H1 (cell line): Measurements from ENCODE around the gene HOGA1. TPM values are rescaled to one million over a fixed set of nuclear protein-coding genes. Genes with fewer than 3 reads are reported as not detected.

Experiments used
- CTCF ChIA-PET: fragments of 300-600 bp; sonication (Branson Sonifier 250); formaldehyde crosslinking; loops from one replicate; lab custom pipeline; 2021; ENCODE audit not compliant: partially characterized antibody; lab: Charles Lee
- POLR2A ChIA-PET: fragments of 300-600 bp; sonication (Branson Sonifier 250); formaldehyde crosslinking; loops from one replicate; lab custom pipeline; 2021; ENCODE audit warnings: inconsistent platforms; ENCODE audit not compliant: partially characterized antibody; lab: Charles Lee
- DNase-seq, 2 experiments: peaks; one replicate each; pipeline versions ENCODE4 v3.0.0 to v3.0.0-alpha.2; 2010 to 2022; ENCODE audit warnings: low spot score in 2 of 2, low read depth in 1 of 2, mixed read lengths in 1 of 2
- FAIRE-seq: peaks from 2 replicates; lab custom pipeline; 2011; peaks lifted over from hg19 to GRCh38; lab: Jason Lieb, UNC
- H2AFZ ChIP-seq: 2 replicates; pipeline ENCODE4 v1.8.1; 2012; ENCODE audit warnings: low read length, inconsistent platforms
- H2AK5ac ChIP-seq: 2 replicates; pipeline ENCODE4 v1.6.1; 2013; ENCODE audit warnings: low read depth, low read length
- H2BK120ac ChIP-seq: replicated peaks from 2 replicates; pipeline ENCODE3; 2013; ENCODE audit warnings: low read depth, low read length, inconsistent platforms
- H2BK12ac ChIP-seq: 2 replicates; pipeline ENCODE4 v1.6.1; 2013; ENCODE audit warnings: low read depth, low read length
- H2BK15ac ChIP-seq: 2 replicates; pipeline ENCODE4 v1.6.1; 2013; ENCODE audit warnings: low read length
- H2BK20ac ChIP-seq: 2 replicates; pipeline ENCODE4 v1.6.1; 2013; ENCODE audit warnings: low read length
- H2BK5ac ChIP-seq: 2 replicates; pipeline ENCODE4 v1.6.1; 2013; ENCODE audit warnings: low read depth, low read length
- H3K14ac ChIP-seq: 2 replicates; pipeline ENCODE4 v1.6.1; 2013; ENCODE audit warnings: inconsistent platforms; ENCODE audit not compliant: insufficient read length
- H3K18ac ChIP-seq: 2 replicates; pipeline ENCODE4 v1.6.1; 2013; ENCODE audit warnings: low read length; ENCODE audit errors: extremely low read depth
- H3K23ac ChIP-seq: 2 replicates; pipeline ENCODE4 v1.6.1; 2013; ENCODE audit warnings: inconsistent platforms; ENCODE audit not compliant: insufficient read length
- H3K23me2 ChIP-seq: 2 replicates; pipeline ENCODE4 v1.6.1; 2013; ENCODE audit warnings: low read depth, low read length
- H3K27ac ChIP-seq: 2 replicates; pipeline ENCODE4 v1.6.1; 2011; ENCODE audit warnings: low read depth, low read length, inconsistent platforms
- H3K27me3 ChIP-seq, 4 experiments: replicated peaks in 1 of 4; 1 replicate in 1 of 4; 2 replicates in 3 of 4; pipeline versions ENCODE4 v1.6.1 to v1.8.1; 2011 to 2013; ENCODE audit warnings: low read length in 3 of 4, mild to moderate bottlenecking in 3 of 4, inconsistent platforms in 2 of 4, mixed read lengths in 2 of 4, moderate library complexity in 1 of 4; ENCODE audit not compliant: control insufficient read depth in 3 of 4, insufficient read depth in 3 of 4; ENCODE audit errors: extremely low read depth in 1 of 4
- H3K36me3 ChIP-seq, 4 experiments: 2 replicates each; pipeline versions ENCODE4 v1.6.1 to v1.8.1; 2011 to 2013; ENCODE audit warnings: mild to moderate bottlenecking in 4 of 4, low read length in 3 of 4, moderate library complexity in 2 of 4, control low read depth in 1 of 4, inconsistent platforms in 1 of 4; ENCODE audit not compliant: insufficient read depth in 4 of 4, control insufficient read depth in 2 of 4
- H3K4ac ChIP-seq: replicated peaks from 2 replicates; pipeline ENCODE3; 2013; ENCODE audit warnings: low read length, low read depth, mixed read lengths, inconsistent platforms; ENCODE audit not compliant: insufficient read length
- H3K4me1 ChIP-seq, 4 experiments: replicated peaks in 1 of 4; 1 replicate in 1 of 4; 2 replicates in 3 of 4; pipeline versions ENCODE4 v1.6.1 to v1.8.1; 2011 to 2013; ENCODE audit warnings: low read length in 3 of 4, inconsistent platforms in 2 of 4, mixed read lengths in 1 of 4; ENCODE audit not compliant: insufficient read depth in 4 of 4, control insufficient read depth in 3 of 4
- H3K4me2 ChIP-seq, 2 experiments: 2 replicates each; pipeline versions ENCODE4 v1.6.1 to v1.8.1; 2011 to 2013; ENCODE audit warnings: low read depth in 2 of 2, low read length in 2 of 2, control low read depth in 1 of 2, inconsistent platforms in 1 of 2, mild to moderate bottlenecking in 1 of 2; ENCODE audit not compliant: insufficient read depth in 1 of 2
- H3K4me3 ChIP-seq, 4 experiments: fragments of 200-600, 300-600 bp in 1 of 4; sonication (generic), shearing (Covaris generic), sonication (Bioruptor Twin) in 1 of 4; 2 replicates each; pipeline versions ENCODE4 v1.5.1 to v1.8.1; 2011 to 2016; ENCODE audit warnings: low read length in 4 of 4, low read depth in 3 of 4, control low read depth in 2 of 4, inconsistent platforms in 2 of 4, mild to moderate bottlenecking in 2 of 4, mixed read lengths in 1 of 4, moderate library complexity in 1 of 4; ENCODE audit not compliant: insufficient read depth in 2 of 4; ENCODE audit errors: extremely low read depth in 1 of 4
- H3K56ac ChIP-seq: replicated peaks from 2 replicates; pipeline ENCODE3; 2013; ENCODE audit warnings: low read depth, mild to moderate bottlenecking, mixed read lengths, low read length, inconsistent platforms; ENCODE audit not compliant: insufficient read length
- H3K79me1 ChIP-seq: 2 replicates; pipeline ENCODE4 v1.6.1; 2013; ENCODE audit warnings: low read depth, low read length, control low read depth
- H3K79me2 ChIP-seq, 2 experiments: 2 replicates each; pipeline versions ENCODE4 v1.6.1 to v1.8.1; 2012 to 2013; ENCODE audit warnings: low read length in 2 of 2, mild to moderate bottlenecking in 2 of 2, inconsistent platforms in 1 of 2; ENCODE audit not compliant: insufficient read depth in 2 of 2, control insufficient read depth in 1 of 2
- H3K9ac ChIP-seq, 4 experiments: replicated peaks in 1 of 4; 1 replicate in 1 of 4; 2 replicates in 3 of 4; pipeline versions ENCODE4 v1.6.1 to v1.8.1; 2011 to 2013; ENCODE audit warnings: low read depth in 3 of 4, low read length in 3 of 4, control low read depth in 2 of 4, mild to moderate bottlenecking in 2 of 4, moderate library complexity in 2 of 4, inconsistent platforms in 1 of 4; ENCODE audit errors: extremely low read depth in 1 of 4
- H3K9me3 ChIP-seq, 2 experiments: 2 replicates each; pipeline versions ENCODE4 v1.6.1 to v1.8.1; 2012 to 2013; ENCODE audit warnings: mild to moderate bottlenecking in 2 of 2, moderate library complexity in 2 of 2, control low read depth in 1 of 2, inconsistent platforms in 1 of 2, low read depth in 1 of 2, low read length in 1 of 2, mixed read lengths in 1 of 2; ENCODE audit not compliant: insufficient read depth in 2 of 2
- H4K20me1 ChIP-seq, 2 experiments: replicated peaks in 1 of 2; 2 replicates each; pipeline versions ENCODE3 to v1.8.1; 2011 to 2013; ENCODE audit warnings: inconsistent platforms in 2 of 2, low read length in 2 of 2, mild to moderate bottlenecking in 1 of 2; ENCODE audit not compliant: insufficient read depth in 2 of 2, control insufficient read depth in 1 of 2
- H4K5ac ChIP-seq: 2 replicates; pipeline ENCODE4 v1.6.1; 2013; ENCODE audit warnings: low read length, low read depth, mixed read lengths, inconsistent platforms; ENCODE audit not compliant: insufficient read length
- H4K8ac ChIP-seq: 2 replicates; pipeline ENCODE4 v1.8.0; 2013; ENCODE audit warnings: mild to moderate bottlenecking, moderate library complexity, low read length, inconsistent platforms; ENCODE audit not compliant: insufficient read depth; ENCODE audit errors: extremely low read depth
- H4K91ac ChIP-seq: replicated peaks from 2 replicates; pipeline ENCODE3; 2013; ENCODE audit warnings: low read length, mixed read lengths, inconsistent platforms; ENCODE audit not compliant: insufficient read length
- ATF3 ChIP-seq: IDR thresholded peaks from 2 replicates; pipeline ENCODE4 v1.6.1; 2011; ENCODE audit warnings: low read depth, mild to moderate bottlenecking, low read length; ENCODE audit not compliant: insufficient read depth
- CEBPB ChIP-seq: IDR thresholded peaks from 2 replicates; pipeline ENCODE4 v1.6.1; 2012; ENCODE audit warnings: low read depth, low read length
- CREB1 ChIP-seq: IDR thresholded peaks from 2 replicates; pipeline ENCODE4 v1.6.1; 2012; ENCODE audit warnings: inconsistent platforms
- NRF1 ChIP-seq: IDR thresholded peaks from 2 replicates; pipeline ENCODE4 v1.6.1; 2011; ENCODE audit warnings: mild to moderate bottlenecking, low read depth, low read length, improper control_type of control experiment
- RBBP5 ChIP-seq: IDR thresholded peaks from 2 replicates; pipeline ENCODE4 v1.7.1; 2012; ENCODE audit warnings: low read depth, mild to moderate bottlenecking, inconsistent platforms, low read length, moderate library complexity, borderline replicate concordance
- SAP30 ChIP-seq: fragments of 300-600 bp; sonication (generic); IDR thresholded peaks from 2 replicates; pipeline ENCODE4 v1.7.1; 2012; ENCODE audit warnings: low read length, moderate library complexity, mild to moderate bottlenecking, inconsistent platforms; ENCODE audit not compliant: insufficient read depth, insufficient replicate concordance
- SP2 ChIP-seq: IDR thresholded peaks from 2 replicates; pipeline ENCODE4 v1.6.1; 2012; ENCODE audit warnings: mild to moderate bottlenecking, low read length, inconsistent platforms
- SUZ12 ChIP-seq: fragments of 200-600 bp; sonication (generic); IDR thresholded peaks from 2 replicates; pipeline ENCODE4 v1.6.1; 2012; ENCODE audit warnings: mild to moderate bottlenecking, inconsistent platforms, low read length, moderate library complexity, mixed read lengths
- TCF12 ChIP-seq: IDR thresholded peaks from 2 replicates; pipeline ENCODE4 v1.6.1; 2011; ENCODE audit warnings: low read depth, mild to moderate bottlenecking, low read length
- ZNF274 ChIP-seq: IDR thresholded peaks from 2 replicates; pipeline ENCODE4 v1.7.0; 2012; ENCODE audit warnings: low read length, borderline replicate concordance; ENCODE audit errors: extremely low read depth
- WGBS, 2 experiments: shearing (Covaris generic) in 1 of 2; methylation state at CpG; one replicate each; pipeline versions ENCODE4 v1.1.6 to v1.1.7; 2013 to 2015; ENCODE audit warnings: low lambda C conversion rate in 2 of 2, mixed read lengths in 2 of 2, inconsistent platforms in 1 of 2, low coverage in 1 of 2, missing lambda C conversion rate in 1 of 2; ENCODE audit not compliant: insufficient replicate concordance in 2 of 2, insufficient coverage in 1 of 2, insufficient read length in 1 of 2; ENCODE audit errors: extremely low coverage in 1 of 2, missing lambda C conversion rate in 1 of 2; 5-methylcytosine and 5-hydroxymethylcytosine counted together
- polyA plus RNA-seq, 7 experiments: library from polyadenylated mRNA; depleted of rRNA in 3 of 7; stranded (reverse) in 5 of 7; unstranded in 2 of 7; fragments of >200 nt in 5 of 7; fragments of 200-250 nt in 2 of 7; gene quantifications; 1 replicate in 5 of 7; 2 replicates in 1 of 7; 4 replicates in 1 of 7; pipeline versions ENCODE4 v1.2.1 to v1.2.3, GENCODE V29; 2011 to 2013; ENCODE audit warnings: missing spikeins in 2 of 7, mixed read lengths in 2 of 7
- total RNA-seq: library from RNA; stranded (reverse); fragmentation: NEBNext Ultra II Directional; extraction: Animal tissue kit (Norgen Biotek cat#: 25700); gene quantifications from 2 replicates; pipeline ENCODE4 v1.2.1, GENCODE V29; 2021

HOGA1 gene
- total and polyA plus RNA-seq, 2 of the 8 experiments (the other 6 are each of a cell fraction or from before 2014, with no cell fraction given), result 0.28 to 1.00 TPM

- DNase-seq, result no peak
- no peaks in the 10 kb centered on the region for H4K20me1 ChIP-seq
- peaks cover 0 to 6% (median 2%) of the 10 kb centered on the region in 4 experiments; a peak in 2 of 7 replicates for H3K4me1 ChIP-seq
These were observed 3.0 kb downstream of the HOGA1 start for GRCh38 chr10:97587183-97587582.

More at GRCh38 chr10:97587183-97587582, 3.0 kb downstream of the HOGA1 start:
- WGBS, 2 experiments, result 95% methylated on average over 2 of the region's 2 CpGs; no CpG with 5 or more reads in 1 of the 2 experiments
- Histone ChIP-seq H3K56ac (no peak overlapping the region), H2BK15ac (no peak overlapping the region), H3K27me3 (no peaks in the 10 kb centered on the region), H2AFZ (no peak overlapping the region), H3K14ac (no peak overlapping the region), H3K36me3 (no peaks in the 10 kb centered on the region), H3K9ac (no peak overlapping the region), H3K4me3 (no peak overlapping the region), H3K23me2 (peaks cover 1% of the 10 kb centered on the region; the same call in 1 of the 2 replicates), H3K9me3 (no peaks in the 10 kb centered on the region), H4K8ac (no peak overlapping the region), H3K18ac (no peak overlapping the region), H2BK20ac (no peak overlapping the region), H4K5ac (no peak overlapping the region), H3K79me2 (no peaks in the 10 kb centered on the region), H3K27ac (no peak overlapping the region), H2BK12ac (no peak overlapping the region), H3K23ac (no peak overlapping the region), H3K4ac (no peak overlapping the region), H4K91ac (no peak overlapping the region), H2BK5ac (no peak overlapping the region), H2AK5ac (no peak overlapping the region), H2BK120ac (no peak overlapping the region), H3K4me2 (no peak overlapping the region), H3K79me1 (no peaks in the 10 kb centered on the region)
- FAIRE-seq, result no peak
- ChIA-PET POLR2A (interaction anchor here (1.3 to 2.5 kb wide), 2 partner anchors 11 to 16 kb away, joined by 3 to 7 read pairs; no protein-coding TSS in a partner anchor), CTCF (interaction anchor here (0.6 to 9.5 kb wide), 5 partner anchors 11 to 31 kb away, joined by 3 to 108 read pairs (median 12); partner anchors contain the start of gene ANKRD2)
- no peak for TF ChIP-seq CREB1
- TF ChIP-seq SUZ12, result no peak
- TF ChIP-seq RBBP5, result no peak
- TF ChIP-seq SAP30, result no peak
- no peak for TF ChIP-seq CEBPB
- no peak for TF ChIP-seq ATF3
- no peak for TF ChIP-seq TCF12
- TF ChIP-seq ZNF274, result no peak
- no peak for TF ChIP-seq SP2
- TF ChIP-seq NRF1, result no peak
